ENCODE results near the gene USP3. TPM values are rescaled to one million over a fixed set of nuclear protein-coding genes. Genes with fewer than 3 reads are reported as not detected.

Gene USP3
- total and polyA plus RNA-seq, 2 donors: 20.6 to 77.4 TPM

- H3K27ac ChIP-seq (ENCODE audit: low read depth): no peak overlapping the region
- peaks cover 1% of the 10 kb centered on the region for H3K36me3 ChIP-seq (ENCODE audit: insufficient read depth)
- 92% methylated on average over 7 of the region's 7 CpGs for WGBS
Observed at GRCh38 chr15:63572749-63573464, 68.5 kb downstream of the USP3 start.

GRCh38 chr15:63573533-63573932, 69.1 kb downstream of the USP3 start:
- Histone ChIP-seq H3K36me3 (ENCODE audit: insufficient read depth) (peaks cover 1% of the 10 kb centered on the region), H3K27ac (ENCODE audit: low read depth) (no peak overlapping the region), H3K4me1 (ENCODE audit: insufficient read depth) (no peaks in the 10 kb centered on the region), H3K4me3 (ENCODE audit: low read depth, low read length) (no peak overlapping the region)
- no peak for DNase-seq (ENCODE audit: extremely low spot score)

More at GRCh38 chr15:63572749-63573464, 68.5 kb downstream of the USP3 start:
- Histone ChIP-seq H3K4me3 (ENCODE audit: low read depth, low read length) (no peak overlapping the region), H3K4me1 (ENCODE audit: insufficient read depth) (no peaks in the 10 kb centered on the region)
- no peak for DNase-seq (ENCODE audit: extremely low spot score)

- Histone ChIP-seq H3K4me3 (ENCODE audit: low read depth, low read length) (no peak overlapping the region), H3K4me1 (ENCODE audit: insufficient read depth) (no peaks in the 10 kb centered on the region), H3K27ac (ENCODE audit: low read depth) (no peak overlapping the region), H3K36me3 (ENCODE audit: insufficient read depth) (peaks cover 1% of the 10 kb centered on the region)
- WGBS: 59% methylated on average over 1 of the region's 1 CpG
- no peak for DNase-seq (ENCODE audit: extremely low spot score)
Observed at GRCh38 chr15:63575312-63575711, 70.9 kb downstream of the USP3 start.

GRCh38 chr15:63576441-63576840, 72.0 kb downstream of the USP3 start:
- WGBS: 63% methylated on average over 6 of the region's 6 CpGs

GRCh38 chr15:63582179-63582578, 77.8 kb downstream of the USP3 start:
- H3K4me1 ChIP-seq (ENCODE audit: insufficient read depth): peaks cover 2% of the 10 kb centered on the region
- peaks cover 2% of the 10 kb centered on the region for H3K36me3 ChIP-seq (ENCODE audit: insufficient read depth)
- no peak for DNase-seq (ENCODE audit: extremely low spot score)
- no peak overlapping the region for H3K4me3 ChIP-seq (ENCODE audit: low read depth, low read length)
- H3K27ac ChIP-seq (ENCODE audit: low read depth): no peak overlapping the region

More at GRCh38 chr15:63576441-63576840, 72.0 kb downstream of the USP3 start:
- Histone ChIP-seq H3K4me1 (ENCODE audit: insufficient read depth) (no peaks in the 10 kb centered on the region), H3K27ac (ENCODE audit: low read depth) (no peak overlapping the region), H3K36me3 (ENCODE audit: insufficient read depth) (peaks cover 3% of the 10 kb centered on the region), H3K4me3 (ENCODE audit: low read depth, low read length) (no peak overlapping the region)
- DNase-seq (ENCODE audit: extremely low spot score): no peak

GRCh38 chr15:63582718-63583426, 78.5 kb downstream of the USP3 start:
- WGBS: 81% methylated on average over 2 of the region's 2 CpGs
- H3K27ac ChIP-seq (ENCODE audit: low read depth): no peak overlapping the region
- DNase-seq (ENCODE audit: extremely low spot score): no peak
- H3K4me3 ChIP-seq (ENCODE audit: low read depth, low read length): no peak overlapping the region
- peaks cover 2% of the 10 kb centered on the region for H3K4me1 ChIP-seq (ENCODE audit: insufficient read depth)
- peaks cover 2% of the 10 kb centered on the region for H3K36me3 ChIP-seq (ENCODE audit: insufficient read depth)

GRCh38 chr15:63586790-63587189, 82.4 kb downstream of the USP3 start:
- Histone ChIP-seq H3K4me3 (ENCODE audit: low read depth, low read length) (no peak overlapping the region), H3K27ac (ENCODE audit: low read depth) (no peak overlapping the region), H3K4me1 (ENCODE audit: insufficient read depth) (peaks cover 2% of the 10 kb centered on the region), H3K36me3 (ENCODE audit: insufficient read depth) (peaks cover 3% of the 10 kb centered on the region)
- DNase-seq (ENCODE audit: extremely low spot score): no peak
- WGBS: 96% methylated on average over 5 of the region's 5 CpGs

- Histone ChIP-seq H3K27ac (ENCODE audit: low read depth) (no peak overlapping the region), H3K4me1 (ENCODE audit: insufficient read depth) (peaks cover 2% of the 10 kb centered on the region), H3K4me3 (ENCODE audit: low read depth, low read length) (no peak overlapping the region), H3K36me3 (ENCODE audit: insufficient read depth) (peaks cover 3% of the 10 kb centered on the region)
- 38% methylated on average over 2 of the region's 2 CpGs for WGBS
- no peak for DNase-seq (ENCODE audit: extremely low spot score)
Observed at GRCh38 chr15:63587527-63587926, 83.1 kb downstream of the USP3 start.

- Histone ChIP-seq H3K4me3 (ENCODE audit: low read depth, low read length) (no peak overlapping the region), H3K27ac (ENCODE audit: low read depth) (no peak overlapping the region), H3K36me3 (ENCODE audit: insufficient read depth) (peaks cover 3% of the 10 kb centered on the region), H3K4me1 (ENCODE audit: insufficient read depth) (peaks cover 2% of the 10 kb centered on the region)
- 97% methylated on average over 6 of the region's 6 CpGs for WGBS
- DNase-seq (ENCODE audit: extremely low spot score): no peak
Observed at GRCh38 chr15:63588826-63589225, 84.4 kb downstream of the USP3 start.

- no peaks in the 10 kb centered on the region for H3K4me1 ChIP-seq (ENCODE audit: insufficient read depth)
- no peak overlapping the region for H3K4me3 ChIP-seq (ENCODE audit: low read depth, low read length)
- H3K27ac ChIP-seq (ENCODE audit: low read depth): no peak overlapping the region
- 76% methylated on average over 9 of the region's 9 CpGs for WGBS
- DNase-seq (ENCODE audit: extremely low spot score): no peak
- peaks cover 3% of the 10 kb centered on the region for H3K36me3 ChIP-seq (ENCODE audit: insufficient read depth)
Observed at GRCh38 chr15:63593705-63594671, 89.6 kb downstream of the USP3 start.

- Histone ChIP-seq H3K27ac (ENCODE audit: low read depth) (no peak overlapping the region), H3K4me3 (ENCODE audit: low read depth, low read length) (no peak overlapping the region), H3K4me1 (ENCODE audit: insufficient read depth) (no peaks in the 10 kb centered on the region), H3K36me3 (ENCODE audit: insufficient read depth) (no peaks in the 10 kb centered on the region)
- DNase-seq (ENCODE audit: extremely low spot score): no peak
- WGBS: 47% methylated on average over 3 of the region's 3 CpGs
Observed at GRCh38 chr15:63595065-63595464, 90.7 kb downstream of the USP3 start.

GRCh38 chr15:63595688-63596087, 91.3 kb downstream of the USP3 start:
- no peak for DNase-seq (ENCODE audit: extremely low spot score)
- WGBS: 81% methylated on average over 1 of the region's 1 CpG
- H3K4me1 ChIP-seq (ENCODE audit: insufficient read depth): no peaks in the 10 kb centered on the region

GRCh38 chr15:63596676-63597037, 92.3 kb downstream of the USP3 start:
- Histone ChIP-seq H3K36me3 (ENCODE audit: insufficient read depth) (no peaks in the 10 kb centered on the region), H3K27ac (ENCODE audit: low read depth) (no peak overlapping the region), H3K4me1 (ENCODE audit: insufficient read depth) (no peaks in the 10 kb centered on the region), H3K4me3 (ENCODE audit: low read depth, low read length) (no peak overlapping the region)
- WGBS: 33% methylated on average over 2 of the region's 2 CpGs
- no peak for DNase-seq (ENCODE audit: extremely low spot score)

More at GRCh38 chr15:63595688-63596087, 91.3 kb downstream of the USP3 start:
- Histone ChIP-seq H3K27ac (ENCODE audit: low read depth) (no peak overlapping the region), H3K36me3 (ENCODE audit: insufficient read depth) (no peaks in the 10 kb centered on the region), H3K4me3 (ENCODE audit: low read depth, low read length) (no peak overlapping the region)

All from urinary bladder (tissue), 4 donors.